ENCODE measurements around the gene CPLX3.

CPLX3 gene

DNA sequence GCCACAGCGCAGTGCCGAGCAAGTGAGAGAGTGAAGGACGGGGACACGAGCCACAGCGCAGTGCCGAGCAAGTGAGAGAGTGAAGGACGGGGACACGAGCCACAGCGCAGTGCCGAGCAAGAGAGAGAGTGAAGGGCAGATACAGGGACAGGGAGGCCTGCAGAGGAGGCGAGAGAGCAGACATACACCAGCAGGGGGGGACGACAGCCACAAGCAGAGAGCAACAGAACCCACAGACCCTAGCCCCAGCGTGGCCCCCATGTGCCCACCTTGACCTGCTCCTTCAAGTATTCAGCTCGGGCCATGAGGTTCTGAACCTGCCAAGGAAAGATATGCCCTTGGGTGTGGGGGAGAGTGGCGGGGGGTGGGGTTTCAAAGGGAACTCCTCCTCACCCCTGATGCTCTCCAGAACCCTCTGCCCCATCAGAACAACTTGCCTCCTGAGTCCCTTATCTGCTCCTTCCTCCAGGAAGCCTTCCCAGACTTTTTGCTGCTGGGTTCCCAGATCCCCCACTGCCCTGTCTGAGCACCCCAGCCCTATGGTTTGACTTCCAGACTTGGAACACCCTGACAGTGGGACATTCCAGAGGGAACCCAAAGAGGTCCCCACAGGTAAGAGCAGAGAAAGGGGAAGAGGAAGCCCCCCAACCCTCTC is 11.2 kb downstream of the CPLX3 start:
- Histone ChIP-seq H3K4me3 (ENCODE audit: low read depth, low read length) (no peak overlapping the region), H3K9ac (ENCODE audit: low read length) (no peak overlapping the region), H4K8ac (ENCODE audit: low read depth, low read length) (no peak overlapping the region), H4K12ac (ENCODE audit: low read depth, low read length) (no peak overlapping the region), H3K14ac (ENCODE audit: low read length) (no peak overlapping the region), H3K23ac (ENCODE audit: low read length) (no peak overlapping the region), H2BK5ac (ENCODE audit: low read depth, low read length, poor library complexity) (no peak overlapping the region), H3K79me1 (ENCODE audit: low read length) (no peaks in the 10 kb centered on the region), H3K18ac (ENCODE audit: low read length) (no peak overlapping the region), H3K4me2 (ENCODE audit: low read length) (no peak overlapping the region), H3K79me2 (ENCODE audit: control insufficient read depth, insufficient read depth, low read length, poor library complexity) (no peaks in the 10 kb centered on the region), H3K27ac (ENCODE audit: low read depth, low read length) (no peak overlapping the region), H3K4ac (ENCODE audit: low read depth, low read length) (no peak overlapping the region), H3K36me3 (ENCODE audit: control insufficient read depth in 1 of 2, insufficient read depth in 2 of 2, low read length in 2 of 2) (peaks cover 0 to 3% of the 10 kb centered on the region in 2 experiments), H2BK120ac (ENCODE audit: insufficient read depth, low read length, poor library complexity) (no peak overlapping the region), H3K27me3 (ENCODE audit: insufficient read depth, low read length) (no peaks in the 10 kb centered on the region), H2AFZ (ENCODE audit: insufficient read depth, low read length, poor library complexity) (no peak overlapping the region), H2BK12ac (ENCODE audit: low read length) (no peak overlapping the region), H3K4me1 (ENCODE audit: control insufficient read depth in 1 of 2, insufficient read depth in 2 of 2, low read length in 2 of 2) (peaks cover 6 to 8% of the 10 kb centered on the region in 2 experiments), H2AK5ac (ENCODE audit: low read length) (no peak overlapping the region), H3K9me3 (ENCODE audit: insufficient read depth, low read depth, low read length) (no peaks in the 10 kb centered on the region), H4K91ac (ENCODE audit: low read depth, low read length) (no peak overlapping the region)
- DNase-seq: no peak
- no CpG with 5 or more reads among the region's 15 CpGs for WGBS (ENCODE audit: extremely low coverage, insufficient coverage, insufficient read length)

DNA sequence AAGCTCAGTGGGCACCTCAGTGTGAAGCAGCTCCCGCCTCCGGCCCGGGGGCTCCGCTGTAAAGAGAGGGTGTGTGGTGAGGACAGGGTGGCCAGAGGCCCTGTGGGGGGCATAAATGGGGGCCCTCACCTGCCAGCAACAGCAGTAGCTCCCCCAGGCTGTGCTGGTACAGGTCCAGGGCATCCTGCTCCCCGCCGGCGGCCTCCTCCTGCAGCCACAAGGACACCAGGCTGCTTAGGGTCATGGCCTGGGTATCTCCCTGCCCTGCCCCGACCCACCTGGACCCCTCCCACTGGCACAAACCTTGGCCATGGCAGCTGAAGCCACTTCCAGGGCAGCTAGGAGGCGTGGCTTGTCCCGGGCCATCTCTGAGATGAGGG is 11.7 kb downstream of the CPLX3 start:
- no peak overlapping the region for H3K4me3 ChIP-seq (ENCODE audit: low read depth, low read length)
- H2BK12ac ChIP-seq (ENCODE audit: low read length): no peak overlapping the region
- H3K4me2 ChIP-seq (ENCODE audit: low read length): no peak overlapping the region
- peaks cover 6 to 8% of the 10 kb centered on the region in 2 experiments for H3K4me1 ChIP-seq (ENCODE audit: control insufficient read depth in 1 of 2, insufficient read depth in 2 of 2, low read length in 2 of 2)
- no peak overlapping the region for H3K23ac ChIP-seq (ENCODE audit: low read length)
- H3K27me3 ChIP-seq (ENCODE audit: insufficient read depth, low read length): no peaks in the 10 kb centered on the region
- H4K91ac ChIP-seq (ENCODE audit: low read depth, low read length): no peak overlapping the region
- no peak overlapping the region for H3K18ac ChIP-seq (ENCODE audit: low read length)
- no peak for DNase-seq
- no peaks in the 10 kb centered on the region for H3K9me3 ChIP-seq (ENCODE audit: insufficient read depth, low read depth, low read length)
- no peak overlapping the region for H4K12ac ChIP-seq (ENCODE audit: low read depth, low read length)
- H3K79me1 ChIP-seq (ENCODE audit: low read length): peaks cover 4% of the 10 kb centered on the region
- H2BK5ac ChIP-seq (ENCODE audit: low read depth, low read length, poor library complexity): no peak overlapping the region
- no CpG with 5 or more reads among the region's 10 CpGs for WGBS (ENCODE audit: extremely low coverage, insufficient coverage, insufficient read length)
- no peak overlapping the region for H2AK5ac ChIP-seq (ENCODE audit: low read length)
- H2BK120ac ChIP-seq (ENCODE audit: insufficient read depth, low read length, poor library complexity): no peak overlapping the region
- H3K36me3 ChIP-seq (ENCODE audit: control insufficient read depth in 1 of 2, insufficient read depth in 2 of 2, low read length in 2 of 2): peaks cover 0 to 3% of the 10 kb centered on the region in 2 experiments
- H2AFZ ChIP-seq (ENCODE audit: insufficient read depth, low read length, poor library complexity): no peak overlapping the region
- H3K4ac ChIP-seq (ENCODE audit: low read depth, low read length): no peak overlapping the region
- no peak overlapping the region for H3K9ac ChIP-seq (ENCODE audit: low read length)
- no peaks in the 10 kb centered on the region for H3K79me2 ChIP-seq (ENCODE audit: control insufficient read depth, insufficient read depth, low read length, poor library complexity)
- no peak overlapping the region for H3K27ac ChIP-seq (ENCODE audit: low read depth, low read length)
- H3K14ac ChIP-seq (ENCODE audit: low read length): no peak overlapping the region
- no peak overlapping the region for H4K8ac ChIP-seq (ENCODE audit: low read depth, low read length)

DNA sequence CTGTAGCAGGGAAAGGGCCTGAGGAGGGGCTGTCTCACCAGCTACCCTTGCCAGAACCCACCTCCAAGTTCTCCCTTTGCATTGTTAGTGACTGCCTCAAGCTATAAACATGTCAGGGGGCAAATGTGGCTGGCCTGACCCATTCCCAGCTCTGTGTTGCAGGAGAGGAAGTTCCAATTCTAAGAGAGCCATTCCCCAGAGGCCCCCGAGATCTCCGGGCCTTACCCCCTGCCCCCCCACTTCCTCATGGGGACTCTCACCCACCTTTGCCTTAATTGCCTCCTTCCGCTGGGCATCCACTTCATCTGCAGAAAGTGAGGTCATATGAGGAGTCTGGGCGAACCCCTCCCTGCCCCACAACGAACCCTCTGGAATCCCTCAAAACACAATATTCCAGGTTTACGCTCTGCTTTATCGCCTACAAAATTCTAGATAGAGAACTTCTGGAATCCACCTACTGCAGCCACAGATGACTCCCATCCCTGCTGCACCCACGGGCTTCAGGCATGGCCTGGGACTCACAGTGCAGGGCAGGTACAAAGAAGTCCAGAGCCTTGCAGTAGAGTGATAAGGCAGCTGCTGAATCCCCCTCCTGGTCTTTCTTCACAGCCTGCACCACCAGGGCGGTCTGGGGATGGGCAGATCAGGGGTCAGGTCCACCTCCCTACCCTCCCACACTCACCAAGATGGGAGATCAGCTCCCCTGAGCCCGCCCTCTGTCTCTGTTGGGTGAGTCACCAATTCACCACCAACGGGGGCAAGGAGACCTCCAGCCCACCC is 12.5 kb downstream of the CPLX3 start:
- Histone ChIP-seq H2BK5ac (ENCODE audit: low read depth, low read length, poor library complexity) (no peak overlapping the region), H3K4me1 (ENCODE audit: control insufficient read depth in 1 of 2, insufficient read depth in 2 of 2, low read length in 2 of 2) (peaks cover 10 to 12% of the 10 kb centered on the region in 2 experiments), H4K91ac (ENCODE audit: low read depth, low read length) (no peak overlapping the region), H4K8ac (ENCODE audit: low read depth, low read length) (no peak overlapping the region), H3K23ac (ENCODE audit: low read length) (no peak overlapping the region), H3K18ac (ENCODE audit: low read length) (no peak overlapping the region), H3K14ac (ENCODE audit: low read length) (no peak overlapping the region), H3K79me2 (ENCODE audit: control insufficient read depth, insufficient read depth, low read length, poor library complexity) (peaks cover 3% of the 10 kb centered on the region), H2BK120ac (ENCODE audit: insufficient read depth, low read length, poor library complexity) (no peak overlapping the region), H3K79me1 (ENCODE audit: low read length) (peaks cover 6% of the 10 kb centered on the region), H4K12ac (ENCODE audit: low read depth, low read length) (no peak overlapping the region), H3K36me3 (ENCODE audit: control insufficient read depth in 1 of 2, insufficient read depth in 2 of 2, low read length in 2 of 2) (peaks cover 0 to 3% of the 10 kb centered on the region in 2 experiments), H3K27ac (ENCODE audit: low read depth, low read length) (no peak overlapping the region), H3K4me3 (ENCODE audit: low read depth, low read length) (no peak overlapping the region), H3K4me2 (ENCODE audit: low read length) (no peak overlapping the region), H3K9ac (ENCODE audit: low read length) (no peak overlapping the region), H3K27me3 (ENCODE audit: insufficient read depth, low read length) (no peaks in the 10 kb centered on the region), H2AK5ac (ENCODE audit: low read length) (no peak overlapping the region), H3K4ac (ENCODE audit: low read depth, low read length) (no peak overlapping the region), H2BK12ac (ENCODE audit: low read length) (no peak overlapping the region), H3K9me3 (ENCODE audit: insufficient read depth, low read depth, low read length) (no peaks in the 10 kb centered on the region), H2AFZ (ENCODE audit: insufficient read depth, low read length, poor library complexity) (no peak overlapping the region)
- DNase-seq: no peak
- WGBS (ENCODE audit: extremely low coverage, insufficient coverage, insufficient read length): no CpG with 5 or more reads among the region's 11 CpGs

DNA sequence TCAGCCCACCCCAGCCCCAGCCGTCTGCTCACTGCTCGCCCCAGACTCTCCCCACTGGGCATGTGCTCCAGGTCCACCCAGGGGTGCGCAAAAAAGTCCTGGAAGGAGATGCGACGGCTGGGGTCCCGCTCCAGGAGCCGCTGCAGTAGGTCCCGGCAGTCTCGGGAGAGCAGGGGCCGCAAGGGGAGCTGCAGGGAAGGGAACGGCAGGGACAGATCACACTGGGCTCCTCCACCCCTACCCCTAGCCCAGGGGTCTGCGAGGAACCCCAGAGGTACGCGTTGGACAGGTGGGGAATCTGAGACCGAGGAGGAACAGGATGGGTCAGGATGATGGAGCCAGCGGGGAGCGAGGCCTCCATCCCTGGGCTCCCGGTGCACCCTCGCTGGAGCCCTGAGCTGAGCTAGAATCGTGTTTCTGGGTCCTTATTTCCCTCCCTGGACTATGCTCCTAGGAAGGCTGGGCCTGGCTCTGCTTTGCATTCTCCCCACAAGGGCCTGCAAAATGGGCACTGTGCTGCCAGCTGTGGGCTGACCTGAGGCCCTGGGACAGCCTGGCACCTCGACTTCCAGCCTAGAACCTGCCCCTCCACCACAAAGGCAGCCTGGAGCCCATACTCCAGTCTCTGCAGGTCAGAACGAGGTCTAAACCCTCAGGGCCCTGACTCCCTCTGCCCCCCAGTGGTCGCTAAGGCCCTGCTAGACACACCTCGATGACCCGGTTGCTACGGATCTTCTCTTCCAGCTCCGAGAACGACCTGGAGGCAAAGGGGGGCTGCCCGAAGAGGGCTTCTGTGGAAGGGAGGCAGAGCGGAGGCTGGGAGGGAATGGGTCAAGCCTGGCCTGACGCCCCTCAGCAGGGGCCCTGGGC is 13.3 kb downstream of the CPLX3 start:
- Histone ChIP-seq H4K12ac (ENCODE audit: low read depth, low read length) (no peak overlapping the region), H3K18ac (ENCODE audit: low read length) (no peak overlapping the region), H4K91ac (ENCODE audit: low read depth, low read length) (no peak overlapping the region), H3K4me3 (ENCODE audit: low read depth, low read length) (no peak overlapping the region), H2BK120ac (ENCODE audit: insufficient read depth, low read length, poor library complexity) (no peak overlapping the region), H3K27me3 (ENCODE audit: insufficient read depth, low read length) (no peaks in the 10 kb centered on the region), H3K4me1 (ENCODE audit: control insufficient read depth in 1 of 2, insufficient read depth in 2 of 2, low read length in 2 of 2) (peaks cover 12 to 14% of the 10 kb centered on the region in 2 experiments), H3K4me2 (ENCODE audit: low read length) (no peak overlapping the region), H3K27ac (ENCODE audit: low read depth, low read length) (no peak overlapping the region), H3K36me3 (ENCODE audit: control insufficient read depth in 1 of 2, insufficient read depth in 2 of 2, low read length in 2 of 2) (peaks cover under 1 to 4% of the 10 kb centered on the region in 2 experiments), H3K79me2 (ENCODE audit: control insufficient read depth, insufficient read depth, low read length, poor library complexity) (peaks cover 3% of the 10 kb centered on the region), H3K9me3 (ENCODE audit: insufficient read depth, low read depth, low read length) (no peaks in the 10 kb centered on the region), H3K79me1 (ENCODE audit: low read length) (peaks cover 6% of the 10 kb centered on the region), H2BK12ac (ENCODE audit: low read length) (no peak overlapping the region), H3K9ac (ENCODE audit: low read length) (no peak overlapping the region), H4K8ac (ENCODE audit: low read depth, low read length) (no peak overlapping the region), H3K4ac (ENCODE audit: low read depth, low read length) (no peak overlapping the region), H2AFZ (ENCODE audit: insufficient read depth, low read length, poor library complexity) (no peak overlapping the region), H3K23ac (ENCODE audit: low read length) (no peak overlapping the region), H2AK5ac (ENCODE audit: low read length) (no peak overlapping the region), H3K14ac (ENCODE audit: low read length) (no peak overlapping the region), H2BK5ac (ENCODE audit: low read depth, low read length, poor library complexity) (no peak overlapping the region)
- DNase-seq: no peak
- no CpG with 5 or more reads among the region's 31 CpGs for WGBS (ENCODE audit: extremely low coverage, insufficient coverage, insufficient read length)

Measured in trophoblast cell (in vitro differentiated cells and primary cell).